ENCODE measurements around the gene TRIOBP. TPM values are rescaled to one million over a fixed set of nuclear protein-coding genes. Genes with fewer than 3 reads are reported as not detected.
A peak's percentile ranks its signal among the peaks of the same experiment; 100 is the strongest.

The TRIOBP gene
- total RNA-seq, 1 experiment from 2014 or later, result 170 TPM

DNA sequence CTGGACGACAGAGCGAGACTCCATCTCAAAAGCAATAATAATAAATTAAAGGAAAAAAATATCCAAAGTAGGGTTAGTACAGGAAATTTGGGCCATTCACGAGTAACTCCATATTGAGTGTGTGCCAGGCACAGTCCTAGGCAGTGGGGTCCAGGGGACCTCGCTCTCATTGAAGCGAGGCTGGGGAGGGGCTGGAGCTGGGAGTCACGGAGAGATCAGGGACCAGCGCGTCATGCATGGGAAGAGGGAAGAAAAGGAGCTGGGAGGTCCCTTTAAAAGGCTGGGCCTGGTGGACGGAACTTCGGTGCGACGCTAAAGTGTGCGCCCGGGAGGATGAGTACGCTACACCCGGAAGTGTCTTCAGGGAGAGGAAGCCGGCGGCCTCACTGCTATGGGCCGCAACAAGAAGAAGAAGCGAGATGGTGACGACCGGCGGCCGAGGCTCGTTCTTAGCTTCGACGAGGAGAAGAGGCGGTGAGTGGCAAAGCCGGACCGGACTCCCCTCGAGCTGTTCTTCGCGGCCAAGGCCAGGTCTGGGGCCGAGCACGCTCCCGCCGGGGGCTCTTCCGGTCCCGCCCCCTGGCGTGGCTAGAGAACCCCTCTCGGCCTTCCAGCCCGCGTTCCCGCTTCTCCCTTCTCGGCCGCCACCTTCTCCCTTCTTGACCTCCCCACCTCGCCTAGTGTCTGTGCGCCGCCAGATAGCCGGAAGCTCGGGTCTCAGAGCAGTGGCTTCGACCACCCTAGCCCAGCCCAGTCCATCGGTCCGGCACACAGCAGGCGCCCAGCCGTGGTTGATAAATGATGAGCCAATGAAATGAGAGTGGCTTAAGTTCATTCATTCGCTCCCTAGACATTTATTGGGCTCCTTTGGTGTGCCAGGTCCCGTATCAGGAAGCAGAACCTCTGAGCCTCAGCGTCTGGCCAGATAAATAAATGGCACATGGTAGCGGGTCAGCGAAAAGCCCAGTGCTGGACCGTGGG is 10.6 kb upstream of the TRIOBP start, which contains the start of gene NOL12:
NOL12 (plus strand) TSS at position 342 of the 981 bp plus-strand sequence; CDS start at position 392, 50 bp downstream.
- ChIA-PET POLR2A (ENCODE audit: unreplicated experiment) (interaction anchor here (0.6 to 1.0 kb wide), 7 partner anchors 8 to 308 kb away, joined by 3 to 24 read pairs (median 3); partner anchors contain the start of gene PDXP), CTCF (interaction anchor here (0.6 to 1.1 kb wide), 5 partner anchors 8 to 111 kb away, joined by 3 to 18 read pairs (median 5); partner anchors contain the start of gene GGA1)
- H3F3A ChIP-seq (ENCODE audit: insufficient read depth, low read depth), result peaks cover 36% of the 10 kb centered on the region
- H3K4me2 ChIP-seq, result peak within 1 kb of the TSS; percentile 84
- H3K9me2 ChIP-seq (ENCODE audit: insufficient read depth), result no peaks in the 10 kb centered on the region
- no peaks in the 10 kb centered on the region for H3K9me3 ChIP-seq (ENCODE audit: insufficient read depth, low read depth)
- BruUV-seq (replicated peaks), result TSS peak; percentile 68
- peak within 1 kb of the TSS; percentile 94 for H3K4me3 ChIP-seq
- H3K4me1 ChIP-seq (replicated peaks; ENCODE audit: insufficient read depth), result peaks cover 47% of the 10 kb centered on the region
- H3K27me3 ChIP-seq (ENCODE audit: insufficient read depth, low read depth), result no peaks in the 10 kb centered on the region
- H3K36me3 ChIP-seq (ENCODE audit: low read depth), result peaks cover 23% of the 10 kb centered on the region
- H4K20me1 ChIP-seq (ENCODE audit: insufficient read depth), result peaks cover 11% of the 10 kb centered on the region; the same call in 1 of the 2 replicates
- peak within 1 kb of the TSS; percentile 87 for H2AFZ ChIP-seq
- TF ChIP-seq, protein P1, sequence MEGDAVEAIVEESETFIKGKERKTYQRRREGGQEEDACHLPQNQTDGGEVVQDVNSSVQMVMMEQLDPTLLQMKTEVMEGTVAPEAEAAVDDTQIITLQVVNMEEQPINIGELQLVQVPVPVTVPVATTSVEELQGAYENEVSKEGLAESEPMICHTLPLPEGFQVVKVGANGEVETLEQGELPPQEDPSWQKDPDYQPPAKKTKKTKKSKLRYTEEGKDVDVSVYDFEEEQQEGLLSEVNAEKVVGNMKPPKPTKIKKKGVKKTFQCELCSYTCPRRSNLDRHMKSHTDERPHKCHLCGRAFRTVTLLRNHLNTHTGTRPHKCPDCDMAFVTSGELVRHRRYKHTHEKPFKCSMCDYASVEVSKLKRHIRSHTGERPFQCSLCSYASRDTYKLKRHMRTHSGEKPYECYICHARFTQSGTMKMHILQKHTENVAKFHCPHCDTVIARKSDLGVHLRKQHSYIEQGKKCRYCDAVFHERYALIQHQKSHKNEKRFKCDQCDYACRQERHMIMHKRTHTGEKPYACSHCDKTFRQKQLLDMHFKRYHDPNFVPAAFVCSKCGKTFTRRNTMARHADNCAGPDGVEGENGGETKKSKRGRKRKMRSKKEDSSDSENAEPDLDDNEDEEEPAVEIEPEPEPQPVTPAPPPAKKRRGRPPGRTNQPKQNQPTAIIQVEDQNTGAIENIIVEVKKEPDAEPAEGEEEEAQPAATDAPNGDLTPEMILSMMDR (conservative IDR thresholded peaks at IDR 0.05), result 0 out of 2 replicates have a peak, but pooled peaks have one; percentile 26
- no peak for TF ChIP-seq EZH2 (IDR thresholded peaks at IDR 0.05; ENCODE audit: low read depth)
- H3K79me2 ChIP-seq (ENCODE audit: low read depth), result peaks cover 36% of the 10 kb centered on the region
- DNase-seq, result peak; percentile 83 to 86
- intact Hi-C loops (cut with micrococcal nuclease; ENCODE audit: unreplicated experiment), result loop anchor here (2.0 kb wide), 2 partner anchors 67 to 119 kb away; a partner anchor contains a TSS
- H3K27ac ChIP-seq, result peak within 1 kb of the TSS; percentile 59

- Histone ChIP-seq H3K79me2 (ENCODE audit: low read depth) (peaks cover 36% of the 10 kb centered on the region), H3F3A (ENCODE audit: insufficient read depth, low read depth) (peaks cover 33% of the 10 kb centered on the region), H3K27me3 (ENCODE audit: insufficient read depth, low read depth) (no peaks in the 10 kb centered on the region), H3K4me3 (no peak overlapping the region), H4K20me1 (ENCODE audit: insufficient read depth) (peaks cover 11% of the 10 kb centered on the region; the same call in 1 of the 2 replicates), H3K4me1 (replicated peaks; ENCODE audit: insufficient read depth) (peaks cover 34% of the 10 kb centered on the region), H2AFZ (no peak overlapping the region), H3K9me2 (ENCODE audit: insufficient read depth) (no peaks in the 10 kb centered on the region), H3K36me3 (ENCODE audit: low read depth) (peaks cover 36% of the 10 kb centered on the region), H3K27ac (no peak overlapping the region), H3K9me3 (ENCODE audit: insufficient read depth, low read depth) (no peaks in the 10 kb centered on the region), H3K4me2 (no peak overlapping the region)
- ChIA-PET POLR2A (ENCODE audit: unreplicated experiment) (no interaction called here), CTCF (no interaction called here)
- no TSS peak for BruUV-seq (replicated peaks)
- DNase-seq, result no peak
- TF ChIP-seq, protein P1 (conservative IDR thresholded peaks at IDR 0.05), result no peak
- no peak for TF ChIP-seq EZH2 (IDR thresholded peaks at IDR 0.05; ENCODE audit: low read depth)
- intact Hi-C loops (cut with micrococcal nuclease; ENCODE audit: unreplicated experiment), result no loop called here
Measured at GRCh38 chr22:37690407-37690806, 6.4 kb upstream of the TRIOBP start.

DNA sequence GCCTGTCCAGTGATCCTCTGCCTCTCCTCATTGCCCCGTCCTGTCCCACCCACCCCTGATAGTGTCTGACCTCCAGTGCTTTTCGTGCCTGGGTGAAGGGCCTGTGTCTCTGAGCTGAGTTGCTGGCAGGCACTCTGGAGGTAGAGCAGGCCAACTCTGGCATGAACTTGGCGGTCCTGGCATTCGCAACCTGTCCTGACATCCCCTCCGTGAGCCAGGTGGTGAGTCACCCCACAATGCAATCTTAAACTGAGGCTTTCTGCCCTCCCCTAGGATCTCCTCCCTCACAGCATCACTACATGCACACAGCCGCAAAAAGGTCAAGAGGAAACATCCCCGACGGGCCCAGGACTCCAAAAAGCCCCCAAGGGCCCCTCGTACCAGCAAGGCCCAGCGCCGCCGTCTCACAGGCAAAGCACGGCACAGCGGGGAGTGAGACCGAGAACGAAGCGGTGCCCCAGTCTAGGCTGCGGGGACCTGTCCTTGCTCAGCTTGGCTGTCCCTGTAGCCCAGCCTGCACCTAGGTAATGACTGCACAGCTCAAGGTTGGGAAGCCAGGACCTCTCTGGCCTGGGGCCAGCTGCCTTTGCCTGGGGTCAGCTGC is 5.8 kb upstream of the TRIOBP start:
- no TSS peak for BruUV-seq (replicated peaks)
- ChIA-PET CTCF (no interaction called here), POLR2A (ENCODE audit: unreplicated experiment) (no interaction called here)
- Histone ChIP-seq H3K79me2 (ENCODE audit: low read depth) (peaks cover 36% of the 10 kb centered on the region), H3K4me3 (no peak overlapping the region), H3K4me2 (no peak overlapping the region), H3F3A (ENCODE audit: insufficient read depth, low read depth) (peaks cover 36% of the 10 kb centered on the region), H2AFZ (no peak overlapping the region), H4K20me1 (ENCODE audit: insufficient read depth) (peaks cover 11% of the 10 kb centered on the region; the same call in 1 of the 2 replicates), H3K9me2 (ENCODE audit: insufficient read depth) (no peaks in the 10 kb centered on the region), H3K27ac (no peak overlapping the region), H3K9me3 (ENCODE audit: insufficient read depth, low read depth) (no peaks in the 10 kb centered on the region), H3K4me1 (replicated peaks; ENCODE audit: insufficient read depth) (peaks cover 34% of the 10 kb centered on the region), H3K36me3 (ENCODE audit: low read depth) (peaks cover 36% of the 10 kb centered on the region), H3K27me3 (ENCODE audit: insufficient read depth, low read depth) (no peaks in the 10 kb centered on the region)
- no peak for DNase-seq
- TF ChIP-seq, protein P1 (conservative IDR thresholded peaks at IDR 0.05), result no peak
- no peak for TF ChIP-seq EZH2 (IDR thresholded peaks at IDR 0.05; ENCODE audit: low read depth)
- intact Hi-C loops (cut with micrococcal nuclease; ENCODE audit: unreplicated experiment), result no loop called here

Measured in PC-9 (cell line).